ENCODE measurements around the gene MAP3K5. TPM values are rescaled to one million over a fixed set of nuclear protein-coding genes. Genes with fewer than 3 reads are reported as not detected.

The MAP3K5 gene
- total and polyA plus RNA-seq, 9 of the 15 experiments (the other 6 are each of a cell fraction or from before 2014, with no cell fraction given): 2.2 to 13.0 (median 9.9) TPM

DNA sequence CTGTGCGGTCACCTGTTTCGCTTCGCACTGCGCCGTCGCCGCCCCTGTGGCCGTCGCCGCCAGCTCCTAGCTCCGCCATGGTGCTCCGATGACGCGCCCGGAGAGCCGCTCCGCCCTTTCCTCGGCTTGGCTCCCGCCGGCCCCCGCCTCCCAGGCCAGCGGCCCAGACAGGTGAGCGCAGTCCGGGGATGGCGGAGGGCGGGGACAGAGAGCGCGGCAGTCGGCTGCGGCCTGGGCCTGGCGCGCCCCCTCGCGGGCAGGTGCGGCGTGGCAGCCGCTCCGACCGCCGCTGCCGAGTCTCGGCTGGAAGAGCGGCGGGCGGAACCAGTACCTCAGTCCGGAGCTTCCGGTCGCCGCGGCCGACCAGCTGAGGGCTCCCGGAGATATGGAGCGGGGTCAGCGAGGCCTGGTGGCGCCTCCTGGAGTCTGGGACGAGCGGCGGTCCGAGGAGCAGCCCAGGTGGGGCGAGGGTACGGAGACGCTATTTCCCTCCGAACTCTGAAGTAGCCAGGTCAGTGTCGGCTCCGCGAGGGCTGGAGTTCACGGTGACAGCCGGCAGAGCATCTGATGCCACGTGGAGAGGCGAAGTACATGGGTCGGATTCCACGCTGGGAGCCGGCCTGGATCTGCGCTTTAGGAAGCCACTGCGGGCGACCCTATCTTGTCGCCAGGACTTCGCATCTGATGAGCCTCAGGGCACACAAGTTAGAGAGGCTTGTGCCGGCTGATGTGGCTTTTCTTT, 241.8 kb downstream of the MAP3K5 start, which contains the start of gene MAP7 (continued):
- TF ChIP-seq ARID4B (CRISPR knock-in tag; IDR thresholded peaks at IDR 0.05): peak; percentile 93
- no peak for TF ChIP-seq TEAD4 (IDR thresholded peaks at IDR 0.05; ENCODE audit: low read length)
- 0 out of 2 replicates have a peak, but pooled peaks have one; percentile 43 for TF ChIP-seq TEAD4 (CRISPR knock-in tag; IDR thresholded peaks at IDR 0.05; ENCODE audit: borderline replicate concordance)
- TF ChIP-seq RBBP5 (IDR thresholded peaks at IDR 0.05; ENCODE audit: borderline replicate concordance, insufficient read depth, low read length, poor library complexity, severe bottlenecking): peak; percentile 59
- no peak for TF ChIP-seq HDGF (IDR thresholded peaks at IDR 0.05)
- no peak for TF ChIP-seq PTTG1 (tag; IDR thresholded peaks at IDR 0.05; ENCODE audit: low read depth)
- no peak for TF ChIP-seq TFAM (CRISPR knock-in tag; conservative IDR thresholded peaks at IDR 0.05)
- peak; percentile 69 for TF ChIP-seq SOX6 (IDR thresholded peaks at IDR 0.05)
- no peak for TF ChIP-seq MEF2D (tag; conservative IDR thresholded peaks at IDR 0.05; ENCODE audit: low read depth)
- TF ChIP-seq MLLT1 (IDR thresholded peaks at IDR 0.05): no peak
- TF ChIP-seq ZBTB8A (IDR thresholded peaks at IDR 0.05; ENCODE audit: partially characterized antibody): no peak
- TF ChIP-seq NKRF (IDR thresholded peaks at IDR 0.05; ENCODE audit: borderline replicate concordance): peak; percentile 29; the same call in 1 of the 2 replicates
- TF ChIP-seq SPI1 (IDR thresholded peaks at IDR 0.05; ENCODE audit: borderline replicate concordance, low read depth, low read length): no peak
- TF ChIP-seq TBP (optimal IDR thresholded peaks at IDR 0.05; ENCODE audit: low read depth, low read length): no peak
- no peak for TF ChIP-seq HOXB6 (CRISPR knock-in tag; IDR thresholded peaks at IDR 0.05; ENCODE audit: borderline replicate concordance)
- TF ChIP-seq FOS (IDR thresholded peaks at IDR 0.05; ENCODE audit: extremely low read depth, insufficient read length): no peak
- 0 out of 2 replicates have a peak, but pooled peaks have one; percentile 36 for TF ChIP-seq MTA1 (IDR thresholded peaks at IDR 0.05; ENCODE audit: borderline replicate concordance)
- no peak for TF ChIP-seq SFPQ (IDR thresholded peaks at IDR 0.05; ENCODE audit: low read depth, low read length)
